GM12891 (cell line): ENCODE measurements around the gene GRIN2C.

ENCODE experiments used
- POLR2A ChIP-seq: IDR thresholded peaks from 2 replicates; pipeline ENCODE4 v1.6.1; 2011; ENCODE audit warnings: low read depth, low read length, control low read depth
- POLR2AphosphoS5 ChIP-seq: IDR thresholded peaks from 2 replicates; pipeline ENCODE4 v1.6.1; 2011; ENCODE audit warnings: low read depth, low read length, control low read depth
- SPI1 ChIP-seq: IDR thresholded peaks from 2 replicates; pipeline ENCODE4 v1.6.1; 2011; ENCODE audit warnings: low read depth, low read length, control low read depth
- TAF1 ChIP-seq: IDR thresholded peaks from 2 replicates; pipeline ENCODE4 v1.6.1; 2011; ENCODE audit warnings: low read depth, low read length, control low read depth

- TF ChIP-seq POLR2A (no peak), TAF1 (no peak), POLR2AphosphoS5 (no peak), SPI1 (no peak)
These were observed 820 bp downstream of the GRIN2C start for GRCh38 chr17:74858672-74859458.
